ENCODE measurements around the gene ERO1B.

GRCh38 chr1:236297161-236297560 lies 15.4 kb upstream of the ERO1B start:
- TF ChIP-seq CTCF (IDR thresholded peaks at IDR 0.05 in 2 of 3, conservative IDR thresholded peaks at IDR 0.05 in 1 of 3; ENCODE audit: borderline replicate concordance in 1 of 3, insufficient read depth in 1 of 3, low read depth in 2 of 3, low read length in 2 of 3) (no peak), EZH2phosphoT487 (IDR thresholded peaks at IDR 0.05; ENCODE audit: borderline replicate concordance) (no peak), CEBPB (IDR thresholded peaks at IDR 0.05; ENCODE audit: low read depth) (no peak), POLR2AphosphoS5 (IDR thresholded peaks at IDR 0.05; ENCODE audit: low read depth, low read length) (no peak), POLR2A (IDR thresholded peaks at IDR 0.05; ENCODE audit: borderline replicate concordance, extremely low read depth, insufficient read depth, insufficient read length) (no peak)
